ENCODE results near the gene OR52E8. TPM values are rescaled to one million over a fixed set of nuclear protein-coding genes. Genes with fewer than 3 reads are reported as not detected.

Gene OR52E8
- total RNA-seq, 2 experiments from 2014 or later = not detected

DNA sequence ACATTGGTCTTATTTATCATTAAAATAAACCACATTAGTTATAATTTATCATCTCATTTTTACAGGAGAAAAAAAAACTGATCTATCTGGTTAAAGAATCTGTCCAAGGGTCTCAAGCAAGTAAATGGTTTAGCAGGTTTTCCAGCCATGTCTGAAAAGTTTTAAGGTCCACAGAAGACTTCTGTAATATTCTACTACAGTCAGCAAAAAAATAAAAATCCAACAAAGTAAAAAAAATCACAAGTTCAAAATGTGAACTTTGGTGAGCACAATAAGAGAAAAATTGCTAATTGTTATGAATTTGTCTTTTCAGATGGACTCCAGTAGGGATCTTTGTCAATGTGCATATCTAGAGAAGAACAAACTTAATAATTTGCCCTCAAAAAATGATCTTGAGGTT lies 24.3 kb upstream of the OR52E8 start:
- Histone ChIP-seq H2AFZ (ENCODE audit: low read length) (no peak overlapping the region), H3K79me2 (ENCODE audit: insufficient read depth, low read depth, low read length) (no peaks in the 10 kb centered on the region), H3K4me2 (ENCODE audit: low read length) (no peak overlapping the region), H3K4me3 (ENCODE audit: low read depth, low read length, poor library complexity, severe bottlenecking) (no peak overlapping the region), H4K20me1 (ENCODE audit: insufficient read depth, low read length) (no peaks in the 10 kb centered on the region), H3K9me3 (ENCODE audit: low read length) (no peaks in the 10 kb centered on the region), H3K36me3 (ENCODE audit: insufficient read depth, low read length) (no peaks in the 10 kb centered on the region), H3K4me1 (ENCODE audit: insufficient read depth, low read length, poor library complexity, severe bottlenecking) (no peaks in the 10 kb centered on the region), H3K9me2 (ENCODE audit: insufficient read depth, low read length) (no peaks in the 10 kb centered on the region), H3K27ac (ENCODE audit: low read depth, low read length, poor library complexity, severe bottlenecking) (no peak overlapping the region)
- intact Hi-C loops (cut with micrococcal nuclease; ENCODE audit: unreplicated experiment) = no loop called here
- ChIA-PET CTCF (ENCODE audit: unreplicated experiment) (no interaction called here), POLR2A (interaction anchor here (0.7 kb wide), 1 partner anchor 147 kb away, joined by 6 read pairs; no protein-coding TSS in a partner anchor)
- TF ChIP-seq, protein P1, sequence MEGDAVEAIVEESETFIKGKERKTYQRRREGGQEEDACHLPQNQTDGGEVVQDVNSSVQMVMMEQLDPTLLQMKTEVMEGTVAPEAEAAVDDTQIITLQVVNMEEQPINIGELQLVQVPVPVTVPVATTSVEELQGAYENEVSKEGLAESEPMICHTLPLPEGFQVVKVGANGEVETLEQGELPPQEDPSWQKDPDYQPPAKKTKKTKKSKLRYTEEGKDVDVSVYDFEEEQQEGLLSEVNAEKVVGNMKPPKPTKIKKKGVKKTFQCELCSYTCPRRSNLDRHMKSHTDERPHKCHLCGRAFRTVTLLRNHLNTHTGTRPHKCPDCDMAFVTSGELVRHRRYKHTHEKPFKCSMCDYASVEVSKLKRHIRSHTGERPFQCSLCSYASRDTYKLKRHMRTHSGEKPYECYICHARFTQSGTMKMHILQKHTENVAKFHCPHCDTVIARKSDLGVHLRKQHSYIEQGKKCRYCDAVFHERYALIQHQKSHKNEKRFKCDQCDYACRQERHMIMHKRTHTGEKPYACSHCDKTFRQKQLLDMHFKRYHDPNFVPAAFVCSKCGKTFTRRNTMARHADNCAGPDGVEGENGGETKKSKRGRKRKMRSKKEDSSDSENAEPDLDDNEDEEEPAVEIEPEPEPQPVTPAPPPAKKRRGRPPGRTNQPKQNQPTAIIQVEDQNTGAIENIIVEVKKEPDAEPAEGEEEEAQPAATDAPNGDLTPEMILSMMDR (conservative IDR thresholded peaks at IDR 0.05; ENCODE audit: low read length) = no peak
- TF ChIP-seq EZH2phosphoT487 (IDR thresholded peaks at IDR 0.05; ENCODE audit: borderline replicate concordance, low read depth, low read length) = no peak
- no peak for DNase-seq (ENCODE audit: low spot score)
- BruUV-seq (replicated peaks) = no TSS peak

DNA sequence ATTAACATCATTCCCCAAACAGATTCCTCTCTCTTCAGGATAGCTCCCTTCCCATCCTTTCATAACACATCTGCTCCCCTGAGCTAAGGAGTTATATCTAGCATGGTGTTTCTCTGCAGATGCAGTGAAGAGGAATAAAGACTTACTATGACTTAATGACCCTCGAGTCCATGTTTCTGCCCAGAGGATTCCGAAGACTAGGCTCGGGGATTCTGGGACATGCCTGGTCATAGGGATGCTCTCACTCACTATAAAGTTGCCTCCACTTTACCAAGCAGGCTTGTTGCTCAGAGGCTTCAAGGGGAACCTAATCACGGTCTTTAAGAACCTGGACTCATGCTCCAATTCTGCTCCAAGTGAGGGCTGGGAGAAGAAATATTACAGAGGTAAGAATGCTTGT lies 22.8 kb upstream of the OR52E8 start, which contains the start of gene OR52E4:
Gene OR52E4 (plus strand): TSS at position 301 of the 400 bp plus-strand sequence. CDS start 3,664 bp downstream, outside the sequence.
- Histone ChIP-seq H3K9me3 (ENCODE audit: low read length) (no peaks in the 10 kb centered on the region), H3K36me3 (ENCODE audit: insufficient read depth, low read length) (no peaks in the 10 kb centered on the region), H3K4me3 (ENCODE audit: low read depth, low read length, poor library complexity, severe bottlenecking) (no peak within 1 kb of the TSS), H3K9me2 (ENCODE audit: insufficient read depth, low read length) (no peaks in the 10 kb centered on the region), H3K4me2 (ENCODE audit: low read length) (no peak within 1 kb of the TSS), H3K79me2 (ENCODE audit: insufficient read depth, low read depth, low read length) (no peaks in the 10 kb centered on the region), H4K20me1 (ENCODE audit: insufficient read depth, low read length) (no peaks in the 10 kb centered on the region), H3K4me1 (ENCODE audit: insufficient read depth, low read length, poor library complexity, severe bottlenecking) (no peaks in the 10 kb centered on the region), H2AFZ (ENCODE audit: low read length) (no peak within 1 kb of the TSS), H3K27ac (ENCODE audit: low read depth, low read length, poor library complexity, severe bottlenecking) (no peak within 1 kb of the TSS)
- CTCF ChIA-PET (ENCODE audit: unreplicated experiment) = no interaction called here
- TF ChIP-seq EZH2phosphoT487 (IDR thresholded peaks at IDR 0.05; ENCODE audit: borderline replicate concordance, low read depth, low read length) = no peak
- TF ChIP-seq, protein P1 (conservative IDR thresholded peaks at IDR 0.05; ENCODE audit: low read length) = no peak
- BruUV-seq (replicated peaks) = no TSS peak
- DNase-seq (ENCODE audit: low spot score) = no peak
- intact Hi-C loops (cut with micrococcal nuclease; ENCODE audit: unreplicated experiment) = no loop called here
- POLR2A ChIA-PET = no interaction called here

DNA sequence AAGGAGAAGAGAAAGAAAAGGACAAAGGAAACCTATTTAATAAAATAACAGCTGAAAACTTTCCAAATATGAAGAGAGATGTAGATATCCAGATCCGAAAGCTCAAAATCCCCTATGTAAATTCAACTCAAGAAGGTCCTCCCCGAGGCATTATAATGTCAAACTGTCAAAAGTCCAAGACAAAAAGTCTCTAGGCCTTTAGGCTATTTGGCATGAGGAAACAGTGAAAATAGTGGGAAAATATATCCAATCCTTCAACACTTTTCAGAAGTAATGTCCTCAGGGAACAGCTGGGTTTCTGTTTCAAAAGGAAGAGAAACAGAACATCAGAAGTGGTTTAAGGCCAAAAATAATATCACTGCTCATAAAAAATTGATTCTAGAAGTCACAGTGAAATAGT lies 21.1 kb upstream of the OR52E8 start:
- Histone ChIP-seq H3K79me2 (ENCODE audit: insufficient read depth, low read depth, low read length) (no peaks in the 10 kb centered on the region), H3K9me3 (ENCODE audit: low read length) (no peaks in the 10 kb centered on the region), H3K4me2 (ENCODE audit: low read length) (no peak overlapping the region), H3K36me3 (ENCODE audit: insufficient read depth, low read length) (no peaks in the 10 kb centered on the region), H4K20me1 (ENCODE audit: insufficient read depth, low read length) (no peaks in the 10 kb centered on the region), H2AFZ (ENCODE audit: low read length) (no peak overlapping the region), H3K4me1 (ENCODE audit: insufficient read depth, low read length, poor library complexity, severe bottlenecking) (no peaks in the 10 kb centered on the region), H3K4me3 (ENCODE audit: low read depth, low read length, poor library complexity, severe bottlenecking) (no peak overlapping the region), H3K9me2 (ENCODE audit: insufficient read depth, low read length) (no peaks in the 10 kb centered on the region), H3K27ac (ENCODE audit: low read depth, low read length, poor library complexity, severe bottlenecking) (no peak overlapping the region)
- no TSS peak for BruUV-seq (replicated peaks)
- DNase-seq (ENCODE audit: low spot score) = no peak
- intact Hi-C loops (cut with micrococcal nuclease; ENCODE audit: unreplicated experiment) = no loop called here
- ChIA-PET POLR2A (no interaction called here), CTCF (ENCODE audit: unreplicated experiment) (no interaction called here)
- no peak for TF ChIP-seq EZH2phosphoT487 (IDR thresholded peaks at IDR 0.05; ENCODE audit: borderline replicate concordance, low read depth, low read length)
- TF ChIP-seq, protein P1 (conservative IDR thresholded peaks at IDR 0.05; ENCODE audit: low read length) = no peak

Data from OCI-LY7 (cell line).